Measurements from ENCODE around the gene KIAA1217.

DNA sequence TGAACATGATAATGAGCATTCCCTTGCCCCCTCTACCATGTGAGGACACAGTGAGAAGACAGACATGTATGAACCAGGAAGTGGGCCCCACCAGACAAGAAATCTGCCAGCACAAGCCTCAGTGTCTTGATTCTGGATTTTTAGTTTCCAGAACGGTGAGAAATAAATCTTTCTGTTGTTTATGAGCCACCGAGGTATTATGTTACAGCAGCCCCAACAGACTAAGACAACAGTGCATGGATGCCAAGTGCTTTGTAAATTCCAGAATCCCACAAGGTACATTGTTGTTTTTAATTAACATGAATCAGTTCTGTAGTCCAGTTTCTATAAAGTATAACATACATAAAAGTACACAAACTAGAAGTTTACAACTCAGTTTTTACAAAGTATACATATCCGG, 352.5 kb downstream of the KIAA1217 start:
- TF ChIP-seq, protein P1, sequence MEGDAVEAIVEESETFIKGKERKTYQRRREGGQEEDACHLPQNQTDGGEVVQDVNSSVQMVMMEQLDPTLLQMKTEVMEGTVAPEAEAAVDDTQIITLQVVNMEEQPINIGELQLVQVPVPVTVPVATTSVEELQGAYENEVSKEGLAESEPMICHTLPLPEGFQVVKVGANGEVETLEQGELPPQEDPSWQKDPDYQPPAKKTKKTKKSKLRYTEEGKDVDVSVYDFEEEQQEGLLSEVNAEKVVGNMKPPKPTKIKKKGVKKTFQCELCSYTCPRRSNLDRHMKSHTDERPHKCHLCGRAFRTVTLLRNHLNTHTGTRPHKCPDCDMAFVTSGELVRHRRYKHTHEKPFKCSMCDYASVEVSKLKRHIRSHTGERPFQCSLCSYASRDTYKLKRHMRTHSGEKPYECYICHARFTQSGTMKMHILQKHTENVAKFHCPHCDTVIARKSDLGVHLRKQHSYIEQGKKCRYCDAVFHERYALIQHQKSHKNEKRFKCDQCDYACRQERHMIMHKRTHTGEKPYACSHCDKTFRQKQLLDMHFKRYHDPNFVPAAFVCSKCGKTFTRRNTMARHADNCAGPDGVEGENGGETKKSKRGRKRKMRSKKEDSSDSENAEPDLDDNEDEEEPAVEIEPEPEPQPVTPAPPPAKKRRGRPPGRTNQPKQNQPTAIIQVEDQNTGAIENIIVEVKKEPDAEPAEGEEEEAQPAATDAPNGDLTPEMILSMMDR (IDR thresholded peaks at IDR 0.05; ENCODE audit: low read length) = no peak
- no peak for TF ChIP-seq EZH2 (IDR thresholded peaks at IDR 0.05; ENCODE audit: borderline replicate concordance, low read length)
